IMR-90 (cell line): ENCODE data around the gene KAT6B.

Experiments used
- CEBPB ChIP-seq: IDR thresholded peaks from 2 replicates; pipeline ENCODE4 v1.6.1; 2012; ENCODE audit warnings: low read depth, low read length, improper control_type of control experiment
- CTCF ChIP-seq: conservative IDR thresholded peaks from 2 replicates; pipeline ENCODE4 v1.5.1; 2012; ENCODE audit warnings: mild to moderate bottlenecking, low read depth, low read length, improper control_type of control experiment
- FOS ChIP-seq: fragments of 150-350 bp; IDR thresholded peaks from 2 replicates; pipeline ENCODE4 v1.6.1; 2016; ENCODE audit warnings: low read depth, low read length
- MAFK ChIP-seq: IDR thresholded peaks from 2 replicates; pipeline ENCODE4 v1.6.1; 2012; ENCODE audit warnings: low read depth, low read length, improper control_type of control experiment
- MXI1 ChIP-seq: IDR thresholded peaks from 2 replicates; pipeline ENCODE4 v1.6.1; 2012; ENCODE audit warnings: low read depth, mild to moderate bottlenecking, low read length, moderate library complexity, borderline replicate concordance
- POLR2A ChIP-seq: IDR thresholded peaks from 2 replicates; pipeline ENCODE4 v1.6.1; 2012; ENCODE audit warnings: mild to moderate bottlenecking, low read depth, low read length
- RAD21 ChIP-seq: IDR thresholded peaks from 2 replicates; pipeline ENCODE4 v1.6.1; 2012; ENCODE audit warnings: low read length, improper control_type of control experiment
- RFX5 ChIP-seq: IDR thresholded peaks from 2 replicates; pipeline ENCODE4 v1.8.0; 2012; ENCODE audit warnings: low read depth, mild to moderate bottlenecking, low read length, moderate library complexity
- SMC3 ChIP-seq: fragments of 150-350 bp; IDR thresholded peaks from 2 replicates; pipeline ENCODE4 v1.6.1; 2016; ENCODE audit warnings: low read depth, mild to moderate bottlenecking, antibody characterized with exemption, low read length, moderate library complexity
- USF2 ChIP-seq: fragments of 150-350 bp; IDR thresholded peaks from 2 replicates; pipeline ENCODE4 v1.6.1; 2017; ENCODE audit warnings: mild to moderate bottlenecking, antibody characterized with exemption, low read length, low read depth
- TF ChIP-seq, protein P1 (sequence below): fragments of 150-350 bp; IDR thresholded peaks from 2 replicates; pipeline ENCODE4 v1.6.1; 2016; ENCODE audit warnings: low read depth, mild to moderate bottlenecking, low read length, moderate library complexity, borderline replicate concordance

DNA sequence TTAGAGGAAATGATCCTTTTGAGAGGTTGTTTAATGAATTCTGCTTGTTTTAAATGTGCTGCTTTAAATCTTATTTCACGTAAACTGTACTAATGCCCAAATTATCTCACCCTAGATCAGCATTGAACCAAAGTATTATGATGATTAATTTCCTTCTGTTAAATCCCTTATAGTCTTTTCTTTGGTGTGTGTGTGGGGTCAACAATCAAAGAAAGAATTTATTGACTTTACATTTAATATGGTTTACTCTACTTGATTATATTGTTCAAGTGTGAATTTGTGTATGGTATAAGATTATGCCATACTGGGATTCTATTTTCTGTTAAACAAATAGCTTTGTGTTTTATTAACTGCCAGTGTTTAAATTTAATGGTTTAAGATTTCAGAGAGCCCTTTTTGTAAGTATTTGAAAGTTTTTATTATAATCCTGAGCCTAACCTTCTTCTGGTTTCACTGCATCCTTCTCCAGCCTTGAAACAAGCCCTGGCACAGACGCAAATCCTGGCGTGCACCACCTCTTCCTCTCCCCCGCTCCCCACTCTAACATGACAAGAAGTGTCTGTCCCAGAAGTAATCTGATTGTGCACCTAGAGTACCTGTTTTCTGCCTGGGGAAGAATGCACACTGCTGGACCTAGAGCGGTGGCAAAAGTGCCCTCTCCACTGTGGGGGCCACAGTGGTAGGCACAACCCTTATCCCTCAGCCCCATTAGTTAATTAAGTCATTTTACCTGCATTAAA, 70.6 kb downstream of the KAT6B start:
- TF ChIP-seq CTCF (no peak), RFX5 (no peak), POLR2A (no peak), USF2 (no peak), FOS (no peak), SMC3 (no peak), CEBPB (no peak), RAD21 (no peak), MXI1 (no peak), MAFK (no peak)
- TF ChIP-seq, protein P1, sequence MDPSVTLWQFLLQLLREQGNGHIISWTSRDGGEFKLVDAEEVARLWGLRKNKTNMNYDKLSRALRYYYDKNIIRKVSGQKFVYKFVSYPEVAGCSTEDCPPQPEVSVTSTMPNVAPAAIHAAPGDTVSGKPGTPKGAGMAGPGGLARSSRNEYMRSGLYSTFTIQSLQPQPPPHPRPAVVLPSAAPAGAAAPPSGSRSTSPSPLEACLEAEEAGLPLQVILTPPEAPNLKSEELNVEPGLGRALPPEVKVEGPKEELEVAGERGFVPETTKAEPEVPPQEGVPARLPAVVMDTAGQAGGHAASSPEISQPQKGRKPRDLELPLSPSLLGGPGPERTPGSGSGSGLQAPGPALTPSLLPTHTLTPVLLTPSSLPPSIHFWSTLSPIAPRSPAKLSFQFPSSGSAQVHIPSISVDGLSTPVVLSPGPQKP = no peak
